Sigmoid colon (tissue), 7 donors: ENCODE data around the gene DCANP1. TPM values are rescaled to one million over a fixed set of nuclear protein-coding genes. Genes with fewer than 3 reads are reported as not detected.

Source experiments
- DNase-seq: peaks from one replicate; pipeline ENCODE4 v3.0.0-alpha.2; 2019
- H3K27ac ChIP-seq, 4 donors: fragments of 200-600 bp; sonication (generic); one replicate each; pipeline ENCODE4 v1.5.1; 2016 to 2019; ENCODE audit warnings: mild to moderate bottlenecking in 1 of 4
- H3K27me3 ChIP-seq, 3 donors: fragments of 200-600 bp; sonication (generic); one replicate each; pipeline ENCODE4 v1.5.1; 2019; ENCODE audit warnings: mild to moderate bottlenecking in 1 of 3
- H3K36me3 ChIP-seq, 4 donors: fragments of 200-600 bp; sonication (generic); one replicate each; pipeline ENCODE4 v1.5.1; 2016 to 2019
- H3K4me1 ChIP-seq, 4 donors: fragments of 200-600 bp; sonication (generic); one replicate each; pipeline ENCODE4 v1.5.1; 2017 to 2019
- H3K4me3 ChIP-seq, 4 donors: fragments of 200-600 bp; sonication (generic); one replicate each; pipeline ENCODE4 v1.5.1; 2017 to 2019; ENCODE audit warnings: mild to moderate bottlenecking in 2 of 4, moderate library complexity in 1 of 4
- H3K9me3 ChIP-seq, 4 donors: fragments of 200-600 bp in 3 of 4; sonication (generic) in 3 of 4; one replicate each; pipeline versions ENCODE4 v1.5.1 to v1.6.1; 2013 to 2019
- EP300 ChIP-seq, 4 donors: sonication (generic); formaldehyde crosslinking; IDR thresholded peaks; one replicate each; pipeline ENCODE4 v1.6.1; 2017; ENCODE audit warnings: antibody characterized with exemption in 4 of 4
- POLR2A ChIP-seq, 2 donors: fragments of 450-650 bp; IDR thresholded peaks; one replicate each; pipeline ENCODE4 v1.6.1; 2016; ENCODE audit warnings: antibody characterized with exemption in 2 of 2, mild to moderate bottlenecking in 2 of 2, moderate library complexity in 2 of 2
- POLR2AphosphoS5 ChIP-seq, 4 donors: sonication (generic); formaldehyde crosslinking; IDR thresholded peaks; one replicate each; pipeline ENCODE4 v1.6.1; 2017; ENCODE audit warnings: antibody characterized with exemption in 4 of 4
- WGBS, 2 donors: extraction: QIAGEN DNeasy Blood & Tissue Kit; methylation state at CpG; one replicate each; pipeline ENCODE4 v1.1.7; 2013; 5-methylcytosine and 5-hydroxymethylcytosine counted together
- intact Hi-C: fragments of 100-400 bp; cut with DNase I; formaldehyde crosslinking; loops from one replicate; pipeline ENCODE4 v1.15.1; 2023
- polyA plus RNA-seq, 3 donors: library from polyadenylated mRNA; stranded (reverse); fragments of 200-250 nt; gene quantifications; one replicate each; pipeline ENCODE4 v1.2.3, GENCODE V29; 2013
- total RNA-seq, 4 donors: library from RNA; depleted of rRNA; stranded (reverse); fragments of >200 nt; gene quantifications; one replicate each; pipeline ENCODE4 v1.1.0, GENCODE V29; 2016
- TF ChIP-seq, protein P1 (sequence below), 4 experiments: fragments of 450-650 bp in 3 of 4; fragments of 200-600 bp in 1 of 4; IDR thresholded peaks; one replicate each; pipeline ENCODE4 v1.5.1; 2016 to 2019; ENCODE audit warnings: antibody characterized with exemption in 4 of 4, mild to moderate bottlenecking in 3 of 4, moderate library complexity in 2 of 4
- donor health status: healthy with polysubstance abuse.
- donor health status: Bipolar disorder and iron deficiency.
- donor health status: healthy.

The DCANP1 gene
- total and polyA plus RNA-seq, 7 donors, result 0.13 to 0.46 TPM; not detected in 5

DNA sequence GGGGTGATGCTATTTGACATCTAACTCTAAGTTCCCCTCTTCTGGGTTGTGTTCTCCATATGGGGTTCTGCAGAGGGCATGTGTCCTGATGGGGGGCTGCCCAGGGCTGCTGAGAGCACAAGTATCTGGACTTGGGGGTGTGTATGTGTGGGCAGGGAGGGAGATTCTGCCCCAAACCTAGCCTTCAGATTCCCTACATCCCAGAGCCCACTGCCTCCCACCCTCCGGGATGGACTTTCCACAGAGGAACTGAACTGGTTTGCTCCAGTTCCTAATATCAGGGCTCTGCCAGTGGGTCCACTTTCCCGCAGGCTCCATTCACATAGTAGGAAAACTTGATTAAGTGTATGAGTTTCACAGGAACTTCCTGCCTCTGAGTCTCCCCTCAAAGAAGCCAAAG is 21.4 kb upstream of the DCANP1 start:
- Histone ChIP-seq H3K9me3 (no peaks in the 10 kb centered on the region), H3K27me3 (peaks cover 0 to 32% (median 0%) of the 10 kb centered on the region in 3 donors), H3K27ac (no peak overlapping the region), H3K4me1 (peaks cover 0 to 11% (median 4%) of the 10 kb centered on the region in 4 donors), H3K4me3 (no peak overlapping the region), H3K36me3 (no peaks in the 10 kb centered on the region)
- TF ChIP-seq, protein P1, sequence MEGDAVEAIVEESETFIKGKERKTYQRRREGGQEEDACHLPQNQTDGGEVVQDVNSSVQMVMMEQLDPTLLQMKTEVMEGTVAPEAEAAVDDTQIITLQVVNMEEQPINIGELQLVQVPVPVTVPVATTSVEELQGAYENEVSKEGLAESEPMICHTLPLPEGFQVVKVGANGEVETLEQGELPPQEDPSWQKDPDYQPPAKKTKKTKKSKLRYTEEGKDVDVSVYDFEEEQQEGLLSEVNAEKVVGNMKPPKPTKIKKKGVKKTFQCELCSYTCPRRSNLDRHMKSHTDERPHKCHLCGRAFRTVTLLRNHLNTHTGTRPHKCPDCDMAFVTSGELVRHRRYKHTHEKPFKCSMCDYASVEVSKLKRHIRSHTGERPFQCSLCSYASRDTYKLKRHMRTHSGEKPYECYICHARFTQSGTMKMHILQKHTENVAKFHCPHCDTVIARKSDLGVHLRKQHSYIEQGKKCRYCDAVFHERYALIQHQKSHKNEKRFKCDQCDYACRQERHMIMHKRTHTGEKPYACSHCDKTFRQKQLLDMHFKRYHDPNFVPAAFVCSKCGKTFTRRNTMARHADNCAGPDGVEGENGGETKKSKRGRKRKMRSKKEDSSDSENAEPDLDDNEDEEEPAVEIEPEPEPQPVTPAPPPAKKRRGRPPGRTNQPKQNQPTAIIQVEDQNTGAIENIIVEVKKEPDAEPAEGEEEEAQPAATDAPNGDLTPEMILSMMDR (IDR thresholded peaks at IDR 0.05), result no peak
- no peak for TF ChIP-seq POLR2AphosphoS5 (IDR thresholded peaks at IDR 0.05)
- no peak for TF ChIP-seq EP300 (IDR thresholded peaks at IDR 0.05)
- no peak for TF ChIP-seq POLR2A (IDR thresholded peaks at IDR 0.05)
- WGBS, 2 donors, result 70 to 86% methylated on average over 2 of the region's 2 CpGs
- peak; percentile 26 for DNase-seq
- intact Hi-C loops, result loop anchor here (5.0 kb wide), 1 partner anchor 364 kb away; the partner anchor contains the start of gene SLC25A48

DNA sequence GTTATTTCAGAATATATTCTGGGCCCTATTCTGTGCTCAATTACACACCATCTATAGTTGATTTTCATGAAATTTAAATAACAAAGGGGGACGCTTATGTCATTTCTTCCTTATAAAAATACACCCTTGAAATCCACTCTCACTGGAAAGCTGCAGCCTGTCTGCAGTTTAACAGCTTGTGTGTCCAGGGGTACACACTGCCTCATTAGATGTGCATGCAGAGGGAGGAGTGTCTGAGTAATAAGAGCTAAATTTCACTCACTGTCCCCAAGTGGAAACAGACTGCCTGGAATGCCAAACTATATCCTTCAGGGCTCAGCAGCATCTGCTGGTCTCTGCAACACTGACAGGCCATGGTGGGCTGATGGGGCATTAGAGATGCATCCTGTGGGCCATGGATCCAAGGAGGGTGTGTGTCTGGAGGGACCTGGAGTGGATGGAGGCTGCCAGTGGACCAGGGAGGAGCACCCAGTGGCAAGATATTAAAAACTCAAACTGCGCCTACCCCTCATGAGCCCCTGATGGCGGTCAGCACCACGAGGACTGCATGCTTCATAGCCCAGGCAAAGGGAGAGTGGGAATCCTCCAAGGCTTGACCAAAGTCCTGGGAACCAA is 20.8 kb upstream of the DCANP1 start:
- peaks cover 0 to 27% (median 0%) of the 10 kb centered on the region in 3 donors for H3K27me3 ChIP-seq
- intact Hi-C loops, result loop anchor here (5.0 kb wide), 1 partner anchor 364 kb away; the partner anchor contains the start of gene SLC25A48

DNA sequence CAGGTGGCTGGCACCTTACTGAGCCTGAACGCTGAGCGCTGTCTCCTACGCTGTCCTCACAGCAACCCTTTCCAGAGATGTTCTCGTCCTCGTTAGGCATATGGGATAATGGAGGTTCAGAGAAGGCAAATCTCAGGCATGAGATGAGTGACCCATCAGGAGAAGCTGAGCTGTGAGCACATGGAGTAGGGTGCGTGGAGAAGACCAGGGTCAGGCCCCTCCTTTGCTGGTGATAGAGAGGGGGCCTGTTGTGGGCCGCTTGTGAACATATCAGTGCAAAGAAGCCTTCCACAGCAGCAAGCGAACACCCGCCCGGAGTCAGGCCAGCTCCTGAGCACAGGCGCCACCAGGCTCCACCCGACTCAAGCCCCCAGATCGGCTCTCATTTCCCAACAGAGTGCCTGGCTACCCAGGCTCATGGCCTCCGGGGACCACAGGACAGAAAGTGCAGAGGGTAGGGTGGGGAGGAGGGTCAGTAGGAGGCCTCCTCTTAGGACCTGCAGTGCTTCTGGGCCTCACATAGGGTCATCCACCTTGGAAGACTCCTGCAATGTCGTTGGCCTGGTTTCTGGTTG is 20.0 kb upstream of the DCANP1 start:
- Histone ChIP-seq H3K36me3 (no peaks in the 10 kb centered on the region), H3K27me3 (peaks cover 0 to 27% (median 0%) of the 10 kb centered on the region in 3 donors), H3K4me1 (peaks cover 0 to 11% (median 4%) of the 10 kb centered on the region in 4 donors), H3K9me3 (no peaks in the 10 kb centered on the region), H3K4me3 (no peak overlapping the region), H3K27ac (no peak overlapping the region)
- peak; percentile 57 for DNase-seq
- 88 to 90% methylated on average over 15 of the region's 15 CpGs for WGBS, 2 donors
- TF ChIP-seq, protein P1 (IDR thresholded peaks at IDR 0.05), result no peak
- TF ChIP-seq POLR2A (IDR thresholded peaks at IDR 0.05), result no peak
- no peak for TF ChIP-seq POLR2AphosphoS5 (IDR thresholded peaks at IDR 0.05)
- TF ChIP-seq EP300 (IDR thresholded peaks at IDR 0.05), result no peak
- intact Hi-C loops, result loop anchor here (5.0 kb wide), 1 partner anchor 365 kb away; the partner anchor contains the start of gene SLC25A48

More for the DNA sequence above, 20.8 kb upstream of the DCANP1 start:
- 91 to 93% methylated on average over 4 of the region's 4 CpGs for WGBS, 2 donors
- DNase-seq, result peak; percentile 11
- H3K4me3 ChIP-seq, result no peak overlapping the region
- peaks cover 0 to 11% (median 4%) of the 10 kb centered on the region in 4 donors for H3K4me1 ChIP-seq
- no peaks in the 10 kb centered on the region for H3K36me3 ChIP-seq
- TF ChIP-seq POLR2A (IDR thresholded peaks at IDR 0.05) (no peak), EP300 (IDR thresholded peaks at IDR 0.05) (no peak), POLR2AphosphoS5 (IDR thresholded peaks at IDR 0.05) (no peak)
- TF ChIP-seq, protein P1 (IDR thresholded peaks at IDR 0.05), result no peak
- H3K27ac ChIP-seq, result no peak overlapping the region
- no peaks in the 10 kb centered on the region for H3K9me3 ChIP-seq

DNA sequence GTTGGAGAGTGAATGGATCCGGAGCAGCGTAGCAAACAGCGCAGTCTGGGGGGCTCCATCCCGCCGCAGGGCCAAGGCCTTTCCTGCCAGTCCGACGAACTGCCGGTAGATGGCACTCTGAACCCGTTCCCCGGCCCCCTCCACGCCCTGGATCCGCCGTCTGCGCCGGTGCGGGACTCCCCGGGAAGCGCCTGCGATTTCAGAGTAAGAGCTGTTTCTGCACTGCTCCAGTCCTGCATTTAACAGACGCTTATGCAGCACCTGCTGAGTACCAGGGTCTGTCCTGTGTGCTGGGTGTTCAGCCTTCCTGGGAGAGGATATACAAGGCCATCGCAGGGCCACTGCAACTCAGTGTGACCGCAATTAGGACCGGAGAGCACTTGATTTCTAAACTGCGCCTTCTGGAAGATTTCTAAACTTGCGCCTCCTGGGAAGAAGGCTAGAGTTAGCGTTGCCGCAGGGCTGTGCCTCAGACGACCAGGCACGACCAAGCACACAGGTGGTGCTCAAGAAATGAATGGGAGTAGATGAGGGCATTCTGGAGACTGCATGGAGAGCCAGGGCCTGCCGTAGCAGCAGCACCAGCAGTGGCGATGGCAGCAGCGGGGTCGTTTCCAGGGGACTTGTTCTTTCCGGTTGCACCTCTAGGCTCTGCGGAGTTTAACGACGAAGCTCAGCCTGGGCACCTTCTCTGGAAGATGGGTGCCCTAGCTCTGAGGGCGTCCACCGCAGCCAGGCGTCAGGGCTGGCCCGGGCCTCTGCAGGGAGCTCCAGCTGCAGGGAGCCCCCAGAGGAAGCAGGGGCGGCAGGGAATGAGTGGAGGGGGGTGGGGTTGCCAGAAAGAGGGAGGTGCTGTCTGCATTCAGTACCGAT is 19.3 kb upstream of the DCANP1 start:
- DNase-seq, result peak; percentile 87
- Histone ChIP-seq H3K36me3 (no peaks in the 10 kb centered on the region), H3K4me1 (peaks cover 0 to 11% (median 4%) of the 10 kb centered on the region in 4 donors), H3K4me3 (peak overlapping the region in 3 of 4 donors; percentile 20 to 29 (median 26)), H3K27ac (no peak overlapping the region), H3K9me3 (no peaks in the 10 kb centered on the region), H3K27me3 (peaks cover 0 to 27% (median 0%) of the 10 kb centered on the region in 3 donors)
- WGBS, 2 donors, result 14 to 23% methylated on average over 43 of the region's 43 CpGs
- TF ChIP-seq, protein P1 (IDR thresholded peaks at IDR 0.05), result peak; percentile 51 to 90 (median 70)
- TF ChIP-seq POLR2A (IDR thresholded peaks at IDR 0.05), result no peak
- TF ChIP-seq EP300 (IDR thresholded peaks at IDR 0.05), result no peak
- intact Hi-C loops, result loop anchor here (1.0 to 5.0 kb wide), 2 partner anchors 85 to 366 kb away; partner anchors contain the start of gene SLC25A48
